Loucy (cell line): ENCODE measurements around the gene COL5A1.

Experiments
- EZH2phosphoT487 ChIP-seq: fragments of 200-600 bp; IDR thresholded peaks from 2 replicates; pipeline ENCODE4 v1.6.1; 2018; ENCODE audit warnings: antibody characterized with exemption, mild to moderate bottlenecking, moderate library complexity, borderline replicate concordance
- TF ChIP-seq, protein P1 (sequence below): fragments of 200-600 bp; sonication (generic); conservative IDR thresholded peaks from 2 replicates; pipeline ENCODE4 v1.5.1; 2014; ENCODE audit warnings: mild to moderate bottlenecking, antibody characterized with exemption, low read length

- TF ChIP-seq, protein P1, sequence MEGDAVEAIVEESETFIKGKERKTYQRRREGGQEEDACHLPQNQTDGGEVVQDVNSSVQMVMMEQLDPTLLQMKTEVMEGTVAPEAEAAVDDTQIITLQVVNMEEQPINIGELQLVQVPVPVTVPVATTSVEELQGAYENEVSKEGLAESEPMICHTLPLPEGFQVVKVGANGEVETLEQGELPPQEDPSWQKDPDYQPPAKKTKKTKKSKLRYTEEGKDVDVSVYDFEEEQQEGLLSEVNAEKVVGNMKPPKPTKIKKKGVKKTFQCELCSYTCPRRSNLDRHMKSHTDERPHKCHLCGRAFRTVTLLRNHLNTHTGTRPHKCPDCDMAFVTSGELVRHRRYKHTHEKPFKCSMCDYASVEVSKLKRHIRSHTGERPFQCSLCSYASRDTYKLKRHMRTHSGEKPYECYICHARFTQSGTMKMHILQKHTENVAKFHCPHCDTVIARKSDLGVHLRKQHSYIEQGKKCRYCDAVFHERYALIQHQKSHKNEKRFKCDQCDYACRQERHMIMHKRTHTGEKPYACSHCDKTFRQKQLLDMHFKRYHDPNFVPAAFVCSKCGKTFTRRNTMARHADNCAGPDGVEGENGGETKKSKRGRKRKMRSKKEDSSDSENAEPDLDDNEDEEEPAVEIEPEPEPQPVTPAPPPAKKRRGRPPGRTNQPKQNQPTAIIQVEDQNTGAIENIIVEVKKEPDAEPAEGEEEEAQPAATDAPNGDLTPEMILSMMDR, result no peak
- TF ChIP-seq EZH2phosphoT487, result no peak
Observed at GRCh38 chr9:134774410-134774809, 132.8 kb downstream of the COL5A1 start.
